ENCODE data around the gene TMEM247. TPM values are rescaled to one million over a fixed set of nuclear protein-coding genes. Genes with fewer than 3 reads are reported as not detected.

TMEM247 gene
- total RNA-seq, 1 donor from 2014 or later: not detected

DNA sequence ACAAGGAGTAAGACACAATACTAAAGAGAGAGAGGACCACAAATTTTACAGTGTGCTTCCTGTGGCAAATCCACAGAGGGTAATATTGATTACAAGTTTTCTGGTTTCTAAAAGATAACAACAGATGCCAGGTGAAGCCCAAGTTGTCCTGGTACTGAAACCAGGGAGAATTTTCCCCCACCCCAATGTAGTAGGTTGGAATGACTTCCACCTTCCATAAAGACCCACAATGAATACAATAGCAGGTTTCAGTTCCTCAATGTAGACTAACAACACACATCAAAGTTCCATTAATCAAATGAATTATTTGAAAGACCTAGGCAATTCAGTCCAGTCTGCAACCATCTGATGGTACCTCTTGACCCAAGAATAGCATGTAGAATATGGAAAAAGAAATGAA is 44.0 kb upstream of the TMEM247 start:
- TF ChIP-seq, protein P1, sequence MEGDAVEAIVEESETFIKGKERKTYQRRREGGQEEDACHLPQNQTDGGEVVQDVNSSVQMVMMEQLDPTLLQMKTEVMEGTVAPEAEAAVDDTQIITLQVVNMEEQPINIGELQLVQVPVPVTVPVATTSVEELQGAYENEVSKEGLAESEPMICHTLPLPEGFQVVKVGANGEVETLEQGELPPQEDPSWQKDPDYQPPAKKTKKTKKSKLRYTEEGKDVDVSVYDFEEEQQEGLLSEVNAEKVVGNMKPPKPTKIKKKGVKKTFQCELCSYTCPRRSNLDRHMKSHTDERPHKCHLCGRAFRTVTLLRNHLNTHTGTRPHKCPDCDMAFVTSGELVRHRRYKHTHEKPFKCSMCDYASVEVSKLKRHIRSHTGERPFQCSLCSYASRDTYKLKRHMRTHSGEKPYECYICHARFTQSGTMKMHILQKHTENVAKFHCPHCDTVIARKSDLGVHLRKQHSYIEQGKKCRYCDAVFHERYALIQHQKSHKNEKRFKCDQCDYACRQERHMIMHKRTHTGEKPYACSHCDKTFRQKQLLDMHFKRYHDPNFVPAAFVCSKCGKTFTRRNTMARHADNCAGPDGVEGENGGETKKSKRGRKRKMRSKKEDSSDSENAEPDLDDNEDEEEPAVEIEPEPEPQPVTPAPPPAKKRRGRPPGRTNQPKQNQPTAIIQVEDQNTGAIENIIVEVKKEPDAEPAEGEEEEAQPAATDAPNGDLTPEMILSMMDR (IDR thresholded peaks at IDR 0.05; ENCODE audit: insufficient read depth, low read length, poor library complexity, severe bottlenecking): no peak
- no peak for DNase-seq (ENCODE audit: low read depth)
- Histone ChIP-seq H3K4me3 (ENCODE audit: low read depth, low read length) (no peak overlapping the region), H3K36me3 (ENCODE audit: control insufficient read depth, insufficient read depth, low read length) (no peaks in the 10 kb centered on the region), H3K27me3 (ENCODE audit: control insufficient read depth, insufficient read depth, low read length) (no peaks in the 10 kb centered on the region)

DNA sequence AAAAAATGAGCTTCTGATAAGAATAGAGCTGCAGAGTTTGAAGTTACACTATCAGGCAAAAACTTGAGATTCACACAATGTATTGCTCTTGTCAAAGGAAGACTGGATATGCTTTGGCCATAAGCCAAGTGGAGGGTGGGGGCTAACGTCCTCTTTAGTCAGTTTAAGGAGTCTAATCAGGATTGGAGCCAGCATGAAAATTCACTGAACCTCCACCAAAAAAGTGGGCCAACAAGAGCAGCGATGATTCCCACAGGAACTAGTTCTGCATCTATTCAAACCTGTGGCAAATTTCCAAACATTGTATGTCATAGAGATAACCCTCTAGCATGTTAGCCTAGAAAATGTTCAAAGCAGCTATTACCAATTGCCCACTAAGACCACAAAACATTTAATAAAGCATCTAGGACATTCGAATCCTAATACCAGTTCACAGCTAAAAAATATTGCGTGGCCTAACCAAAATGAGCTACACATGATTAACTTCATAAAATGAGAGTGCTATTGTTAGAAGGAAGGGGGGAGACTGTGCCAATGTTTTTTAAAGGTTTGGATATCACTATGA is 43.5 kb upstream of the TMEM247 start:
- DNase-seq (ENCODE audit: low read depth): no peak
- H3K36me3 ChIP-seq (ENCODE audit: control insufficient read depth, insufficient read depth, low read length): no peaks in the 10 kb centered on the region
- no peak overlapping the region for H3K4me3 ChIP-seq (ENCODE audit: low read depth, low read length)
- TF ChIP-seq, protein P1 (IDR thresholded peaks at IDR 0.05; ENCODE audit: insufficient read depth, low read length, poor library complexity, severe bottlenecking): no peak
- no peaks in the 10 kb centered on the region for H3K27me3 ChIP-seq (ENCODE audit: control insufficient read depth, insufficient read depth, low read length)

DNA sequence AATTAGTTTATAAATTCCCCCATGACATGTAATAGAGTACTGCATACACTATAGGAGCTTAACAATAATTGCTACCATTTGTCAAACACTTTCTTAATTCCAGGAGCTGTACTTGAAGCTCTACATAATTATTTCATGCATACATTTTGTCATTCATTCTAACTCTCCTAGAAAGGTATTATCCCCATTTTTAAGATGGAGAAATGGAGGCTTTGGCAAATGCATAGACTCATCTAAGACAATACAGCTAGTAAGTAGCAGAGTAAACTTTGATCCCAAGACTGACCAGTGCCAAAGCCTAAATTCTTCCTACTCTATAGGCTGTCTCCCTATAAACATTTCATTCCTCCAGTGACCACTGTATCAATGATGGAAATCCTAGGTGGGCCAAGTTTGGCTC is 42.6 kb upstream of the TMEM247 start:
- H3K4me3 ChIP-seq (ENCODE audit: low read depth, low read length): no peak overlapping the region
- H3K36me3 ChIP-seq (ENCODE audit: control insufficient read depth, insufficient read depth, low read length): no peaks in the 10 kb centered on the region
- TF ChIP-seq, protein P1 (IDR thresholded peaks at IDR 0.05; ENCODE audit: insufficient read depth, low read length, poor library complexity, severe bottlenecking): no peak
- no peak for DNase-seq (ENCODE audit: low read depth)
- H3K27me3 ChIP-seq (ENCODE audit: control insufficient read depth, insufficient read depth, low read length): no peaks in the 10 kb centered on the region

- Histone ChIP-seq H3K36me3 (ENCODE audit: control insufficient read depth, insufficient read depth, low read length) (no peaks in the 10 kb centered on the region), H3K4me3 (ENCODE audit: low read depth, low read length) (no peak overlapping the region), H3K27me3 (ENCODE audit: control insufficient read depth, insufficient read depth, low read length) (no peaks in the 10 kb centered on the region)
- no peak for DNase-seq (ENCODE audit: low read depth)
- TF ChIP-seq, protein P1 (IDR thresholded peaks at IDR 0.05; ENCODE audit: insufficient read depth, low read length, poor library complexity, severe bottlenecking): no peak
Observed at GRCh38 chr2:46438102-46438501, 41.3 kb upstream of the TMEM247 start.

GRCh38 chr2:46438794-46439193 is 40.6 kb upstream of the TMEM247 start:
- TF ChIP-seq, protein P1 (IDR thresholded peaks at IDR 0.05; ENCODE audit: insufficient read depth, low read length, poor library complexity, severe bottlenecking): no peak
- Histone ChIP-seq H3K4me3 (ENCODE audit: low read depth, low read length) (no peak overlapping the region), H3K27me3 (ENCODE audit: control insufficient read depth, insufficient read depth, low read length) (no peaks in the 10 kb centered on the region), H3K36me3 (ENCODE audit: control insufficient read depth, insufficient read depth, low read length) (no peaks in the 10 kb centered on the region)
- DNase-seq (ENCODE audit: low read depth): no peak

- no peak overlapping the region for H3K4me3 ChIP-seq (ENCODE audit: low read depth, low read length)
- DNase-seq (ENCODE audit: low read depth): no peak
- TF ChIP-seq, protein P1 (IDR thresholded peaks at IDR 0.05; ENCODE audit: insufficient read depth, low read length, poor library complexity, severe bottlenecking): no peak
- no peaks in the 10 kb centered on the region for H3K27me3 ChIP-seq (ENCODE audit: control insufficient read depth, insufficient read depth, low read length)
- no peaks in the 10 kb centered on the region for H3K36me3 ChIP-seq (ENCODE audit: control insufficient read depth, insufficient read depth, low read length)
Observed at GRCh38 chr2:46439582-46439981, 39.8 kb upstream of the TMEM247 start.

All from kidney epithelial cell (primary cell).